GM19467 (cell line): ENCODE measurements around the gene SPECC1.
"Not testable (repeated sequence)": the region's sequence is repeated elsewhere in the genome, so short reads cannot be mapped to it uniquely, and the experiment has no call there.

Source experiments
- ATAC-seq: cut with Tn5 transposase; IDR thresholded peaks from one replicate; pipeline ENCODE4 v1.9.1; 2021; ENCODE audit warnings: mild to moderate bottlenecking, moderate library complexity; ENCODE audit not compliant: unreplicated experiment

The SPECC1 gene

GRCh38 chr17:20291853-20292252 is 282.7 kb downstream of the SPECC1 start:
- ATAC-seq: no peak

GRCh38 chr17:20293501-20293900 is 284.3 kb downstream of the SPECC1 start:
- no peak for ATAC-seq

GRCh38 chr17:20294120-20294519 is 285.0 kb downstream of the SPECC1 start:
- no peak for ATAC-seq

DNA sequence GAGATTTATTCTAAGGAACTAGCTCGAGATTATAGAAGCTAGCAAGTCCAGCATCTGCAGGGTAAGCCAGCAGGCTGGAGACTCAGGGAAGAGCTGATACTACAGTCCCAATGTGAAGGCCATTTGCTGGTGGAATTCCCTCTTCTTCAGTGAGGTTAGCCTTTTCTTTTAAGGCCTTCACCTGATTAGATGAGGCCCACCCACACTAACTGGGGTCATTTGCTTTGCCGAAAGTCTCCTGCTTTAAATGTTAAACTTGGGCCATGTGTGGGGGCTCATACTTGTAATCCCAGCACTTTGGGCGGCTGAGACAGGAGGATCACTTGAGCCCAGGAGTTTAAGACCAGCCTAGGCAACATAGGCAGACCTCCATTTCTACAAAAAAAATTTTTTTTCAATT is 289.9 kb downstream of the SPECC1 start:
- ATAC-seq: no peak

- ATAC-seq: no peak
Observed at GRCh38 chr17:20300436-20300934, 291.3 kb downstream of the SPECC1 start.

GRCh38 chr17:20302246-20302917 is 293.2 kb downstream of the SPECC1 start:
- no peak for ATAC-seq

- no peak for ATAC-seq
Observed at GRCh38 chr17:20304961-20305360, 295.8 kb downstream of the SPECC1 start.

- ATAC-seq: no peak
Observed at GRCh38 chr17:20306924-20307323, 297.8 kb downstream of the SPECC1 start.

- ATAC-seq: no peak
Observed at GRCh38 chr17:20307326-20307910, 298.3 kb downstream of the SPECC1 start.

- no peak for ATAC-seq
Observed at GRCh38 chr17:20310481-20310880, 301.3 kb downstream of the SPECC1 start.

DNA sequence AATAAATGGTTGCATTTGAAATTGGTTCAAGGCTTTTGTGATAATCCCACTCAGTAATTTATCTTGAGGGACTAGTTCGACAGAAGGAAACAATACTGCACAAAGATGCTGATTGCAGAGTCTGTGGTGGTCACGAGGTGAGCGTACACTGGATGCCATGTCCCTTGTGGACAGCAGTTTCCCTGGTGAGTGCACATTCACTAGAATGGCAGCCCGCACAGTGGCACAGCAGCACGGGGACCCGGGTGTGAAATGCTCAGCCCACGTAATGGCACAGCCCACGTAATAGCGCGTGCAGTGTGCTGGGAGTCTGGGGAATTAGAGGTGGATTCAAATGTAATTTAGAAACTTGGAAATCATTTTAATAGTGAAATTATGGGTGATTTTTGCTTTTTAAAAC is 304.1 kb downstream of the SPECC1 start:
- no peak for ATAC-seq

- ATAC-seq: no peak
Observed at GRCh38 chr17:20313891-20314290, 304.7 kb downstream of the SPECC1 start.

GRCh38 chr17:20314834-20315233 is 305.7 kb downstream of the SPECC1 start:
- ATAC-seq: no peak

GRCh38 chr17:20315311-20315710 is 306.2 kb downstream of the SPECC1 start:
- no peak for ATAC-seq

- ATAC-seq: no peak
Observed at GRCh38 chr17:20315821-20316220, 306.7 kb downstream of the SPECC1 start.

GRCh38 chr17:20320535-20321229 is 311.5 kb downstream of the SPECC1 start:
- peak; percentile 67 for ATAC-seq

DNA sequence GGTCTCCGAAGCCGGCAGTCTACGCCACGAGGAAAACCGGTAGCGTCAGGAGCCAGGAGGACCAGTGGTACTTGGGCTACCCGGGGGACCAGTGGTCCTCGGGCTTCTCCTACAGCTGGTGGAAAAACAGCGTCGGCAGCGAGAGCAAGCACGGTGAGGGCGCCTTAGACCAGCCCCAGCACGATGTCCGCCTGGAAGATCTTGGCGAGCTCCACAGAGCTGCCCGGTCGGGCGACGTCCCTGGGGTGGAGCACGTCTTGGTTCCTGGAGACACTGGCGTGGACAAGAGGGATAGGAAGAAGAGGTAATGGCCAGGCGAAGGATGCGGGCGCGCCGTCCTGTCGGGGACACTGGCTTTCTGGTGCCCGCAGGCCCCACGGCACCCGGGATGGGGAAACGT is 312.2 kb downstream of the SPECC1 start:
- not testable (repeated sequence) for ATAC-seq

GRCh38 chr17:20327739-20328138 is 318.6 kb downstream of the SPECC1 start:
- ATAC-seq: not testable (repeated sequence)

DNA sequence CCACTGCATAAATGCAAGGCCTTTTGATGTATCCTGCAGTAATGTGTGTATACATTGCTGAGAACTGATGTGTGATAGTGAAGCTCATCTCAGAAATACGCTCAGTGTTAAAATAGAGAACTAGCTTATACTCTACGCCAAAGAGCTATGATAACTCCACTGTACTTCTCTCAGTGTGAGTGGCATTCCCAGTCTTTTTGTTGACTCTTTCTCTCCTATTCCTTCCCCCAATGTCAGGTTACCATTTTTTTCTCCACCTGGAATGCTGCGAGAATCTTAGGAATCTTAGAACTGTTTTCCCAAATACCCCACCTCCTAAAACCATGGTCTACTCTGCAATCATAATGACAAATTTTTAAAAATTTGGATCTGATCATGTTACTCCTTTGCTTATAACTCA is 342.2 kb downstream of the SPECC1 start:
- not testable (repeated sequence) for ATAC-seq

DNA sequence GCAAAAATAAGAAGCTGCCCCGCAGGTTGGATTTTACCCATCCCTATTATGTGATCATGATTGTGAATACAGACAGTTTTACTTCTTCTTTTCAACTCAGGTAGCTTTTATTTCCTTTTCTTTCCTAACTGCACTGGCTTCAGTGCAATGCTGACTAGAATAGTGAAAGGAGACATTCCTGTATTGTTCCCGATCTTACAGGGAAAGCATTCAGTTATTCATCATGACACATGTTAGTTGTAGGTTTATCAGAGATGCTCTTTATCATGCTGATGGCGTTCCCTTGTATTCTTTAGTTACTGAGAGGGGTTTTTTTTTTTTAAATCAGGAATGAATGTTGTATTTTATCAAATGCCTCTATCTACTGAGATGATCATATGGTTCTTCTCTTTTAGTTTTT is 343.4 kb downstream of the SPECC1 start:
- ATAC-seq: not testable (repeated sequence)

DNA sequence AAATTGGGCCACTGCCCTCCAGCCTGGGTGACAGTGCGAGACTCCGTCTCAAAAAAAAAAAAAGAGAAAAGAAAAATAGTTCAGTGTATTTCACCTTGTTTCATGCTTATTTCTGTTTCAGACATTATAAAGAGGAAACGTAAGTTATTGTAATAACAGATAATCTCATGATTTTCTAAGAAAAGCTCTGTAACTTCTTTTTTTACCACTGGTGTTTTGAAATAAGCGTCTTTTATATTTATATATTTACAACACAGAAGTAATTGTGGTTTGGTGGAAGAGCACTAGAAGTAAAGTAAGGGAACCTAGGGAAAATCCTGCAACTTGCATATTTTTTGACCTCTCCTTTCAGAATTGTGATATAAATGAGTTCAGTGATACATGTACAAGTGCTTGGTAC is 354.7 kb downstream of the SPECC1 start:
- not testable (repeated sequence) for ATAC-seq
